Measurements from ENCODE around the gene MRGPRG.

Gene MRGPRG

GRCh38 chr11:3220521-3221407 is 2.2 kb upstream of the MRGPRG start:
- ATAC-seq (ENCODE audit: insufficient read depth, low read depth) = no peak
- H3K4me1 ChIP-seq (ENCODE audit: insufficient read depth, low read length) = peaks cover 32% of the 10 kb centered on the region
- no peaks in the 10 kb centered on the region for H3K79me2 ChIP-seq (ENCODE audit: insufficient read depth, low read length)
- no peak overlapping the region for H2AFZ ChIP-seq (ENCODE audit: low read depth, low read length)
- H3K9ac ChIP-seq (ENCODE audit: low read depth, low read length) = no peak overlapping the region
- no peak overlapping the region for H3K4me2 ChIP-seq (ENCODE audit: insufficient read depth, low read length)
- no peaks in the 10 kb centered on the region for H3K9me3 ChIP-seq (ENCODE audit: insufficient read depth, low read length, severe bottlenecking)
- no peaks in the 10 kb centered on the region for H3K36me3 ChIP-seq (ENCODE audit: insufficient read depth, low read length)
- H3K27me3 ChIP-seq (ENCODE audit: insufficient read depth, low read length, poor library complexity) = no peaks in the 10 kb centered on the region
- no peak for DNase-seq
- H4K20me1 ChIP-seq (ENCODE audit: insufficient read depth, low read length) = no peaks in the 10 kb centered on the region
- no peak for TF ChIP-seq CTCF (IDR thresholded peaks at IDR 0.05; ENCODE audit: borderline replicate concordance, extremely low read depth, low read length, poor library complexity, severe bottlenecking)
- no peak for TF ChIP-seq EZH2 (IDR thresholded peaks at IDR 0.05; ENCODE audit: borderline replicate concordance, low read depth, low read length, severe bottlenecking)
- no peak overlapping the region for H3K27ac ChIP-seq (ENCODE audit: low read length)
- no peak overlapping the region for H3K4me3 ChIP-seq (ENCODE audit: low read depth in 1 of 2, low read length in 2 of 2)

GRCh38 chr11:3220101-3220500 is 1.5 kb upstream of the MRGPRG start:
- ATAC-seq (ENCODE audit: insufficient read depth, low read depth) = no peak
- TF ChIP-seq EZH2 (IDR thresholded peaks at IDR 0.05; ENCODE audit: borderline replicate concordance, low read depth, low read length, severe bottlenecking) = no peak
- no peak for TF ChIP-seq CTCF (IDR thresholded peaks at IDR 0.05; ENCODE audit: borderline replicate concordance, extremely low read depth, low read length, poor library complexity, severe bottlenecking)
- Histone ChIP-seq H3K36me3 (ENCODE audit: insufficient read depth, low read length) (no peaks in the 10 kb centered on the region), H3K27ac (ENCODE audit: low read length) (no peak overlapping the region), H3K9ac (ENCODE audit: low read depth, low read length) (no peak overlapping the region), H3K9me3 (ENCODE audit: insufficient read depth, low read length, severe bottlenecking) (no peaks in the 10 kb centered on the region), H4K20me1 (ENCODE audit: insufficient read depth, low read length) (no peaks in the 10 kb centered on the region), H3K4me1 (ENCODE audit: insufficient read depth, low read length) (peaks cover 32% of the 10 kb centered on the region), H3K79me2 (ENCODE audit: insufficient read depth, low read length) (no peaks in the 10 kb centered on the region), H2AFZ (ENCODE audit: low read depth, low read length) (no peak overlapping the region), H3K27me3 (ENCODE audit: insufficient read depth, low read length, poor library complexity) (no peaks in the 10 kb centered on the region), H3K4me2 (ENCODE audit: insufficient read depth, low read length) (no peak overlapping the region), H3K4me3 (ENCODE audit: low read depth in 1 of 2, low read length in 2 of 2) (no peak overlapping the region)
- no peak for DNase-seq

GRCh38 chr11:3219281-3219892 is 774 bp upstream of the MRGPRG start:
- Histone ChIP-seq H3K4me1 (ENCODE audit: insufficient read depth, low read length) (peaks cover 32% of the 10 kb centered on the region), H3K9ac (ENCODE audit: low read depth, low read length) (no peak overlapping the region), H3K4me3 (ENCODE audit: low read depth in 1 of 2, low read length in 2 of 2) (no peak overlapping the region), H4K20me1 (ENCODE audit: insufficient read depth, low read length) (no peaks in the 10 kb centered on the region), H3K36me3 (ENCODE audit: insufficient read depth, low read length) (no peaks in the 10 kb centered on the region), H3K9me3 (ENCODE audit: insufficient read depth, low read length, severe bottlenecking) (no peaks in the 10 kb centered on the region), H3K79me2 (ENCODE audit: insufficient read depth, low read length) (no peaks in the 10 kb centered on the region), H3K27ac (ENCODE audit: low read length) (no peak overlapping the region), H3K4me2 (ENCODE audit: insufficient read depth, low read length) (no peak overlapping the region), H2AFZ (ENCODE audit: low read depth, low read length) (no peak overlapping the region), H3K27me3 (ENCODE audit: insufficient read depth, low read length, poor library complexity) (no peaks in the 10 kb centered on the region)
- DNase-seq = no peak
- ATAC-seq (ENCODE audit: insufficient read depth, low read depth) = no peak
- TF ChIP-seq CTCF (IDR thresholded peaks at IDR 0.05; ENCODE audit: borderline replicate concordance, extremely low read depth, low read length, poor library complexity, severe bottlenecking) (no peak), EZH2 (IDR thresholded peaks at IDR 0.05; ENCODE audit: borderline replicate concordance, low read depth, low read length, severe bottlenecking) (no peak)
